SK-N-SH treated with all-trans-retinoic acid at 6 μM for 48 hours (cell line): ENCODE data around the gene GID8.

ENCODE experiments used
- ARNTL ChIP-seq: fragments of 450-650 bp; formaldehyde crosslinking; IDR thresholded peaks from 2 replicates; pipeline ENCODE4 v1.5.0; 2020; ENCODE audit warnings: low read depth, mild to moderate bottlenecking, moderate library complexity, borderline replicate concordance
- CSDC2 ChIP-seq: fragments of 250-450 bp; sonication (Bioruptor Pico); IDR thresholded peaks from 2 replicates; pipeline ENCODE4 v1.5.0; 2020; ENCODE audit warnings: mild to moderate bottlenecking, moderate library complexity
- ISL1 ChIP-seq: fragments of 250-450 bp; sonication (Bioruptor Pico); IDR thresholded peaks from 2 replicates; pipeline ENCODE4 v2.1.2; 2022; ENCODE audit warnings: mild to moderate bottlenecking, moderate library complexity
- PPARA ChIP-seq: fragments of 250-450 bp; sonication (Bioruptor Pico); IDR thresholded peaks from 2 replicates; pipeline ENCODE4 v1.5.0; 2020; ENCODE audit warnings: mild to moderate bottlenecking, borderline replicate concordance
- RARB ChIP-seq: fragments of 250-450 bp; sonication (Bioruptor Pico); IDR thresholded peaks from 2 replicates; pipeline ENCODE4 v1.8.0; 2021; ENCODE audit warnings: mild to moderate bottlenecking, moderate library complexity
- SNAI2 ChIP-seq: fragments of 250-450 bp; sonication (Bioruptor Pico); IDR thresholded peaks from 2 replicates; pipeline ENCODE4 v1.5.0; 2020; ENCODE audit warnings: mild to moderate bottlenecking, moderate library complexity
- TOX ChIP-seq: fragments of 250-450 bp; sonication (Bioruptor Pico); IDR thresholded peaks from 2 replicates; pipeline ENCODE4 v1.8.0; 2021; ENCODE audit warnings: mild to moderate bottlenecking, moderate library complexity, borderline replicate concordance

DNA sequence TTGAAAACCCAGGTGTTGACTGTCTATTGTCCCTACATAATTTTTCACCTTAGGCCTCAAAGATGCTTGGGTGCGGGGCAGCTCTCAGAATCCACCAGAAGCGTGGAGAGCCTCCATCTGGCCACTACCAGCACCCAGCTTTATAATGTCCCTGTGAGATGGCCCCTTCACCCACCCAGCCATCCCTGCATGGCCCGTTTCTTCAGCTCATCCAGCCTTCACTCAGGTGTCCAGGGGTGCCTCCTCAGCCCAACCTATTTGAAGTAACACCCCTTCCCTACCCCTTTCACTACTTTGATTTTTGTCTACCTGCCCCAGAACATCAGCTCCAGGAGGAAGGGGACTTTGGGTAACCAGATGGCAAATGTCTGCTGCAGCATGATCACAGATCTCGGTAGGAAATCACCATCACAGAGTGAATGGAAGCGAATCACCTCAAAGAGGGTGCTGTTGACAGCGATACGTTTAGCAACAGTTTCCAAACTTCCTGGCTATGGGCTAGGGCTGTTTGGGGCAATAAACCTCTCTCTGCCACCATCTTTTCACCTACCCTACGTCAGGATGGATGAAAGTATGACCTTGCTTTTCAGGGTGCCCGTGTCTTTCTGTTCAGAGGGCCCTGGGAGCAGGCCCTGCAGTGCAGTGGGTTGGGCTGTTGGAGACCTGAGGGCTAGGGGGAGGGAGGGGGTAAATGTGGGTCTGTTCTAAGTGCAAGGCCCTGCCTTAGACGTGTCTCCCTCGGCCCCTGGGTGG is 13.4 kb downstream of the GID8 start:
- TF ChIP-seq ISL1 (CRISPR knock-in tag) (no peak), RARB (CRISPR knock-in tag) (no peak), SNAI2 (CRISPR knock-in tag) (no peak), ARNTL (CRISPR knock-in tag) (no peak), CSDC2 (CRISPR knock-in tag) (no peak), TOX (CRISPR knock-in tag) (no peak), PPARA (CRISPR knock-in tag) (no peak)
